ENCODE data around the gene ABCA4.

Gene ABCA4

GRCh38 chr1:94115900-94116436 lies 5.0 kb downstream of the ABCA4 start:
- no peak overlapping the region for H3K27ac Mint-ChIP-seq
- H3K4me1 Mint-ChIP-seq (ENCODE audit: low read depth) = no peaks in the 10 kb centered on the region
- H3K36me3 Mint-ChIP-seq = no peaks in the 10 kb centered on the region
- no peak overlapping the region for H3K4me3 Mint-ChIP-seq
- H3K27me3 Mint-ChIP-seq = no peaks in the 10 kb centered on the region
- no peaks in the 10 kb centered on the region for H3K9me3 Mint-ChIP-seq (ENCODE audit: low read depth)

- H3K4me1 Mint-ChIP-seq (ENCODE audit: low read depth) = no peaks in the 10 kb centered on the region
- no peaks in the 10 kb centered on the region for H3K27me3 Mint-ChIP-seq
- no peaks in the 10 kb centered on the region for H3K36me3 Mint-ChIP-seq
- H3K4me3 Mint-ChIP-seq = no peak overlapping the region
- no peaks in the 10 kb centered on the region for H3K9me3 Mint-ChIP-seq (ENCODE audit: low read depth)
- no peak overlapping the region for H3K27ac Mint-ChIP-seq
These were observed 5.6 kb downstream of the ABCA4 start for GRCh38 chr1:94115254-94115899.

- Mint-ChIP-seq H3K27ac (no peak overlapping the region), H3K9me3 (ENCODE audit: low read depth) (no peaks in the 10 kb centered on the region), H3K4me1 (ENCODE audit: low read depth) (no peaks in the 10 kb centered on the region), H3K4me3 (no peak overlapping the region), H3K36me3 (no peaks in the 10 kb centered on the region), H3K27me3 (no peaks in the 10 kb centered on the region)
These were observed 7.2 kb downstream of the ABCA4 start for GRCh38 chr1:94113589-94114226.

DNA sequence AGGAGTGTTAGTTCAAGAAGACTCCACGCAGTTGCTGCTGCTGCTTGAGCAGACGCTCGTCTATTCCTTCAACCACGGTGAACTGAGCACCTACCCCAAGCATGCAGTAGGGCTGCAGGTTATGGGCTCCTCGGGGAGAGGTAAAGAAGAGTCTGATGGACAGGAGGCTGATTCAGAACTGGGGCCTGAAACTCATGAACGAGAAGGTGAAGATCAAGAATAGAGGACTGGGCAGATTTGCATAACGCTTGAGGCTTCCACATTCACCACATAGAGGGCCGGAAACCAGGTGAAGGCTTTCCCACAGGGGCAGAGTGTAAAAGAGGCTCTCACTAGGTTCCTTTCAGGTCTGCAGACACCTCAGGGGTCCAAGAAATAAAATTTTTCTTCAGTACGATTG lies 9.1 kb downstream of the ABCA4 start:
- Mint-ChIP-seq H3K9me3 (ENCODE audit: low read depth) (no peaks in the 10 kb centered on the region), H3K4me3 (no peak overlapping the region), H3K36me3 (no peaks in the 10 kb centered on the region), H3K27ac (no peak overlapping the region), H3K4me1 (ENCODE audit: low read depth) (no peaks in the 10 kb centered on the region), H3K27me3 (peaks cover 12% of the 10 kb centered on the region)

GRCh38 chr1:94110946-94111740 lies 9.8 kb downstream of the ABCA4 start:
- no peak overlapping the region for H3K4me3 Mint-ChIP-seq
- H3K9me3 Mint-ChIP-seq (ENCODE audit: low read depth) = no peaks in the 10 kb centered on the region
- H3K36me3 Mint-ChIP-seq = no peaks in the 10 kb centered on the region
- peaks cover 15% of the 10 kb centered on the region for H3K27me3 Mint-ChIP-seq
- H3K4me1 Mint-ChIP-seq (ENCODE audit: low read depth) = peaks cover 3% of the 10 kb centered on the region
- H3K27ac Mint-ChIP-seq = no peak overlapping the region

GRCh38 chr1:94110021-94110761 lies 10.8 kb downstream of the ABCA4 start:
- no peaks in the 10 kb centered on the region for H3K9me3 Mint-ChIP-seq (ENCODE audit: low read depth)
- H3K36me3 Mint-ChIP-seq = no peaks in the 10 kb centered on the region
- H3K4me3 Mint-ChIP-seq = no peak overlapping the region
- peaks cover 15% of the 10 kb centered on the region for H3K27me3 Mint-ChIP-seq
- H3K27ac Mint-ChIP-seq = no peak overlapping the region
- peaks cover 3% of the 10 kb centered on the region for H3K4me1 Mint-ChIP-seq (ENCODE audit: low read depth)

- Mint-ChIP-seq H3K27me3 (peaks cover 20% of the 10 kb centered on the region), H3K27ac (no peak overlapping the region), H3K4me3 (no peak overlapping the region), H3K9me3 (ENCODE audit: low read depth) (no peaks in the 10 kb centered on the region), H3K36me3 (no peaks in the 10 kb centered on the region), H3K4me1 (ENCODE audit: low read depth) (peaks cover 5% of the 10 kb centered on the region)
These were observed 11.5 kb downstream of the ABCA4 start for GRCh38 chr1:94109478-94109877.

GRCh38 chr1:94107141-94107540 lies 13.8 kb downstream of the ABCA4 start:
- no peak overlapping the region for H3K27ac Mint-ChIP-seq
- peaks cover 22% of the 10 kb centered on the region for H3K27me3 Mint-ChIP-seq
- H3K9me3 Mint-ChIP-seq (ENCODE audit: low read depth) = no peaks in the 10 kb centered on the region
- H3K36me3 Mint-ChIP-seq = no peaks in the 10 kb centered on the region
- H3K4me1 Mint-ChIP-seq (ENCODE audit: low read depth) = peaks cover 5% of the 10 kb centered on the region
- no peak overlapping the region for H3K4me3 Mint-ChIP-seq

DNA sequence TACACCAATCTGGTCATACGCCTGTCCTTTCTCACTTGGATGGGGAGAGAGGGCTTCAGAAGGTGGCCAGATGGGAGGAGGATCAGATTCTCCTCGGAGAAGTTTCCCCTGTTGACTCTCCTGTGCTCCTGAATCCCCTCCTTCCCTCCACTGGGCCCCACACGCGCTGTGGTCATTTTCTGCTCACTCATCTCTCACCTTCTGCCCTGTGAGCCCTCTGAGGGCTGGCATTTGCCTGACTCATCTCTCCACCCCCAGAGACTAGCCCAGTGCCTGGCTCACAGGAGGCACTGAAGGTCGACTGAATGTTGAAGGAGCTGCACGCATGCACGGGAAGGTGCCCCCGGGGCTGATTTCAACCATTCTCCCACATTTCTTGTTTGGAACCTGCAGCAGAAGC lies 14.2 kb downstream of the ABCA4 start:
- no peak overlapping the region for H3K27ac Mint-ChIP-seq
- peaks cover 22% of the 10 kb centered on the region for H3K27me3 Mint-ChIP-seq
- no peak overlapping the region for H3K4me3 Mint-ChIP-seq
- H3K4me1 Mint-ChIP-seq (ENCODE audit: low read depth) = peaks cover 5% of the 10 kb centered on the region
- H3K36me3 Mint-ChIP-seq = no peaks in the 10 kb centered on the region
- H3K9me3 Mint-ChIP-seq (ENCODE audit: low read depth) = no peaks in the 10 kb centered on the region

GRCh38 chr1:94105957-94106529 lies 14.9 kb downstream of the ABCA4 start:
- Mint-ChIP-seq H3K9me3 (ENCODE audit: low read depth) (no peaks in the 10 kb centered on the region), H3K27me3 (peaks cover 22% of the 10 kb centered on the region), H3K27ac (no peak overlapping the region), H3K4me1 (ENCODE audit: low read depth) (peaks cover 5% of the 10 kb centered on the region), H3K4me3 (no peak overlapping the region), H3K36me3 (no peaks in the 10 kb centered on the region)

DNA sequence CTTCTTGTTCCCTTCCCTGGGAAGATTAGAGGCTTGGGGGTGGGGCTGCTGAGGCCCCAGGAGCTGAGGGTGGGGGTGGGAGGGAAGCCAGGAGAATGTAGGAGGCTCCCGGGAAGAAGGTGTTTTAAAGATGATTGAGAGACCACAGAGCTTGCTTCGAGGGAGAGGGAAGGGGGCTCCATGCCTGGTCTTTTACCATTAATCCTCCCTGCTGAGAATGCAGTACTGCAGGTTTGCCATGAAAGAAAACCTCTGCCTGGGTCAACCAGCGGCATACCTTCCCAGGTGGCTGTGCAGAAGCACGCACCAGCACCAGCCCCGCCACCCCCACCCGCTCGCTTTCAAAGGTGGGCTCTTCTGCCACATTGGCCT lies 15.4 kb downstream of the ABCA4 start:
- H3K36me3 Mint-ChIP-seq = no peaks in the 10 kb centered on the region
- no peak overlapping the region for H3K27ac Mint-ChIP-seq
- no peak overlapping the region for H3K4me3 Mint-ChIP-seq
- H3K27me3 Mint-ChIP-seq = peaks cover 22% of the 10 kb centered on the region
- H3K9me3 Mint-ChIP-seq (ENCODE audit: low read depth) = no peaks in the 10 kb centered on the region
- H3K4me1 Mint-ChIP-seq (ENCODE audit: low read depth) = peaks cover 5% of the 10 kb centered on the region

- H3K4me3 Mint-ChIP-seq = no peak overlapping the region
- H3K36me3 Mint-ChIP-seq = no peaks in the 10 kb centered on the region
- no peaks in the 10 kb centered on the region for H3K9me3 Mint-ChIP-seq (ENCODE audit: low read depth)
- H3K27me3 Mint-ChIP-seq = peaks cover 22% of the 10 kb centered on the region
- no peak overlapping the region for H3K27ac Mint-ChIP-seq
- peaks cover 5% of the 10 kb centered on the region for H3K4me1 Mint-ChIP-seq (ENCODE audit: low read depth)
These were observed 16.0 kb downstream of the ABCA4 start for GRCh38 chr1:94104776-94105580.

- peaks cover 5% of the 10 kb centered on the region for H3K4me1 Mint-ChIP-seq (ENCODE audit: low read depth)
- peaks cover 22% of the 10 kb centered on the region for H3K27me3 Mint-ChIP-seq
- no peaks in the 10 kb centered on the region for H3K36me3 Mint-ChIP-seq
- no peaks in the 10 kb centered on the region for H3K9me3 Mint-ChIP-seq (ENCODE audit: low read depth)
- H3K4me3 Mint-ChIP-seq = no peak overlapping the region
- no peak overlapping the region for H3K27ac Mint-ChIP-seq
These were observed 16.7 kb downstream of the ABCA4 start for GRCh38 chr1:94104127-94104684.

- no peaks in the 10 kb centered on the region for H3K36me3 Mint-ChIP-seq
- H3K4me1 Mint-ChIP-seq (ENCODE audit: low read depth) = peaks cover 5% of the 10 kb centered on the region
- H3K9me3 Mint-ChIP-seq (ENCODE audit: low read depth) = no peaks in the 10 kb centered on the region
- H3K4me3 Mint-ChIP-seq = no peak overlapping the region
- H3K27me3 Mint-ChIP-seq = peaks cover 22% of the 10 kb centered on the region
- no peak overlapping the region for H3K27ac Mint-ChIP-seq
These were observed 17.3 kb downstream of the ABCA4 start for GRCh38 chr1:94103608-94104007.
